Liver (tissue), 9 donors: ENCODE data around the gene STX16. TPM values are rescaled to one million over a fixed set of nuclear protein-coding genes. Genes with fewer than 3 reads are reported as not detected.

Experiments used
- DNase-seq: peaks from one replicate; pipeline ENCODE4 v3.0.0-alpha.2; 2017; ENCODE audit warnings: low spot score
- H3K27ac ChIP-seq, 2 donors: one replicate each; pipeline ENCODE4 v1.7.0; 2013; ENCODE audit warnings: inconsistent platforms in 2 of 2, low read length in 2 of 2, control low read depth in 1 of 2, low read depth in 1 of 2, mild to moderate bottlenecking in 1 of 2
- H3K27me3 ChIP-seq, 4 donors: one replicate each; pipeline versions ENCODE4 v1.6.1 to v1.7.0; 2013; ENCODE audit warnings: low read length in 3 of 4, inconsistent platforms in 1 of 4, mild to moderate bottlenecking in 1 of 4, moderate library complexity in 1 of 4; ENCODE audit not compliant: control insufficient read depth in 4 of 4, insufficient read depth in 4 of 4
- H3K36me3 ChIP-seq, 4 donors: one replicate each; pipeline versions ENCODE4 v1.6.1 to v1.7.0; 2013; ENCODE audit warnings: low read length in 3 of 4, mild to moderate bottlenecking in 3 of 4, low read depth in 1 of 4, moderate library complexity in 1 of 4; ENCODE audit not compliant: control insufficient read depth in 4 of 4, insufficient read depth in 3 of 4
- H3K4me1 ChIP-seq, 4 donors: one replicate each; pipeline versions ENCODE4 v1.6.1 to v1.7.0; 2013; ENCODE audit warnings: low read length in 3 of 4, mild to moderate bottlenecking in 3 of 4, moderate library complexity in 1 of 4; ENCODE audit not compliant: control insufficient read depth in 4 of 4, insufficient read depth in 4 of 4
- H3K4me3 ChIP-seq, 3 donors: one replicate each; pipeline versions ENCODE4 v1.6.1 to v1.7.0; 2013; ENCODE audit warnings: low read length in 3 of 3, control low read depth in 1 of 3, low read depth in 1 of 3, mild to moderate bottlenecking in 1 of 3
- H3K9ac ChIP-seq, 2 donors: one replicate each; pipeline ENCODE4 v1.7.0; 2013; ENCODE audit warnings: low read length in 2 of 2, mild to moderate bottlenecking in 2 of 2, moderate library complexity in 2 of 2, control low read depth in 1 of 2, low read depth in 1 of 2
- H3K9me3 ChIP-seq, 4 donors: one replicate each; pipeline versions ENCODE4 v1.6.1 to v1.7.0; 2013; ENCODE audit warnings: low read length in 3 of 4; ENCODE audit not compliant: control insufficient read depth in 4 of 4
- FOXA2 ChIP-seq: IDR thresholded peaks from 2 replicates; pipeline ENCODE4 v1.6.1; 2016; ENCODE audit warnings: antibody characterized with exemption
- GABPA ChIP-seq, 2 donors: IDR thresholded peaks in 1 of 2; conservative IDR thresholded peaks in 1 of 2; 2 replicates each; pipeline ENCODE4 v1.6.1; 2016; ENCODE audit warnings: antibody characterized with exemption in 2 of 2, mild to moderate bottlenecking in 1 of 2, moderate library complexity in 1 of 2
- HNF4A ChIP-seq, 2 donors: conservative IDR thresholded peaks; 2 replicates each; pipeline ENCODE4 v1.6.1; 2016; ENCODE audit warnings: antibody characterized with exemption in 2 of 2, mild to moderate bottlenecking in 2 of 2
- HNF4G ChIP-seq: IDR thresholded peaks from 2 replicates; pipeline ENCODE4 v1.6.1; 2016; ENCODE audit warnings: antibody characterized with exemption
- JUND ChIP-seq, 2 donors: IDR thresholded peaks; 2 replicates each; pipeline ENCODE4 v1.6.1; 2016; ENCODE audit warnings: antibody characterized with exemption in 2 of 2
- NR2F2 ChIP-seq: IDR thresholded peaks from 2 replicates; pipeline ENCODE4 v1.6.1; 2016; ENCODE audit warnings: antibody characterized with exemption
- RAD21 ChIP-seq, 2 donors: IDR thresholded peaks; 2 replicates each; pipeline ENCODE4 v1.6.1; 2016; ENCODE audit warnings: antibody characterized with exemption in 2 of 2, mild to moderate bottlenecking in 2 of 2
- REST ChIP-seq: IDR thresholded peaks from 2 replicates; pipeline ENCODE4 v1.6.1; 2016; ENCODE audit warnings: antibody characterized with exemption, mild to moderate bottlenecking
- RXRA ChIP-seq, 2 donors: IDR thresholded peaks; 2 replicates each; pipeline ENCODE4 v1.6.1; 2017 to 2018; ENCODE audit warnings: antibody characterized with exemption in 2 of 2, mild to moderate bottlenecking in 1 of 2
- SP1 ChIP-seq: IDR thresholded peaks from 2 replicates; pipeline ENCODE4 v1.6.1; 2018; ENCODE audit warnings: antibody characterized with exemption, mild to moderate bottlenecking
- TAF1 ChIP-seq: conservative IDR thresholded peaks from 2 replicates; pipeline ENCODE4 v1.6.1; 2016; ENCODE audit warnings: antibody characterized with exemption, mild to moderate bottlenecking
- ZBTB33 ChIP-seq: IDR thresholded peaks from 2 replicates; pipeline ENCODE4 v1.6.1; 2016; ENCODE audit warnings: antibody characterized with exemption
- WGBS: extraction: QIAGEN DNeasy Blood & Tissue Kit; methylation state at CpG from one replicate; pipeline ENCODE4 v1.1.7; 2013; 5-methylcytosine and 5-hydroxymethylcytosine counted together
- polyA plus RNA-seq, 2 donors: library from polyadenylated mRNA; stranded (reverse) in 1 of 2; unstranded in 1 of 2; fragments of 200-250 nt in 1 of 2; fragments of >200 nt in 1 of 2; fragmentation: Nextera tagmentation in 1 of 2; extraction: Ambion mirVana in 1 of 2; gene quantifications; one replicate each; pipeline versions ENCODE4 v1.2.1 to v1.2.3, GENCODE V29; 2013 to 2015
- total RNA-seq, 2 donors: library from RNA; depleted of rRNA; stranded (reverse); fragments of >200 nt; gene quantifications; one replicate each; pipeline ENCODE4 v1.2.3, GENCODE V29; 2014
- TF ChIP-seq, protein P1 (sequence below): fragments of 150-350 bp; IDR thresholded peaks from 2 replicates; pipeline ENCODE4 v1.5.1; 2017; ENCODE audit warnings: improper control_type of control experiment, low read depth, low read length; ENCODE audit not compliant: missing input control
- TF ChIP-seq, protein P2 (sequence below): IDR thresholded peaks from 2 replicates; pipeline ENCODE4 v1.6.1; 2016; ENCODE audit warnings: antibody characterized with exemption
- donor health status: healthy.
- donor health status: healthy.
- donor health status: healthy.
- donor health status: healthy.
- donor health status: healthy.

Gene STX16
- total and polyA plus RNA-seq, 4 donors, result 8.5 to 32.5 (median 16.6) TPM

DNA sequence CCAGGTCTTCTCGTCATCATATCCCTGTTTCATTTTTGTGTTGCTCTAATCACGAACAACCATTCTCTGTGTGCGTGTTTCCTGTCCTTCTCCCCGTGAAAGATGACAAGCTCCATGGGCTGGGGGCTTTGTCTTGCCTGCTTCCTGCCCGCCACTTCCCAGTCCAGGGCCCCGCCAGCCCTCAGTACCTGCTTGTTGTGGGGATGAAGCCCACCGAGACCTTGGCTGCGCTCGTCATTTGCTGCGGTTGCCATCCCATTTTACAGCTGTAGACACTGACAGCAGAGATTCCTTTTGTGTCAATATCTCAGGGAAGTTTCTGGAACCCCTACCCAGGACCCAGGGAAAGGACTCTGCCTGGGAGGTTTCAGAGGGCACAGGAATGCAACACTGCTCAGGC, 40.3 kb upstream of the STX16 start:
- 91% methylated on average over 10 of the region's 10 CpGs for WGBS
- no peak for DNase-seq
- no peak overlapping the region for H3K27ac ChIP-seq
- peaks cover 0 to 2% (median 0%) of the 10 kb centered on the region in 4 donors for H3K4me1 ChIP-seq
- H3K36me3 ChIP-seq, result no peaks in the 10 kb centered on the region
- no peak overlapping the region for H3K9ac ChIP-seq
- TF ChIP-seq, protein P1, sequence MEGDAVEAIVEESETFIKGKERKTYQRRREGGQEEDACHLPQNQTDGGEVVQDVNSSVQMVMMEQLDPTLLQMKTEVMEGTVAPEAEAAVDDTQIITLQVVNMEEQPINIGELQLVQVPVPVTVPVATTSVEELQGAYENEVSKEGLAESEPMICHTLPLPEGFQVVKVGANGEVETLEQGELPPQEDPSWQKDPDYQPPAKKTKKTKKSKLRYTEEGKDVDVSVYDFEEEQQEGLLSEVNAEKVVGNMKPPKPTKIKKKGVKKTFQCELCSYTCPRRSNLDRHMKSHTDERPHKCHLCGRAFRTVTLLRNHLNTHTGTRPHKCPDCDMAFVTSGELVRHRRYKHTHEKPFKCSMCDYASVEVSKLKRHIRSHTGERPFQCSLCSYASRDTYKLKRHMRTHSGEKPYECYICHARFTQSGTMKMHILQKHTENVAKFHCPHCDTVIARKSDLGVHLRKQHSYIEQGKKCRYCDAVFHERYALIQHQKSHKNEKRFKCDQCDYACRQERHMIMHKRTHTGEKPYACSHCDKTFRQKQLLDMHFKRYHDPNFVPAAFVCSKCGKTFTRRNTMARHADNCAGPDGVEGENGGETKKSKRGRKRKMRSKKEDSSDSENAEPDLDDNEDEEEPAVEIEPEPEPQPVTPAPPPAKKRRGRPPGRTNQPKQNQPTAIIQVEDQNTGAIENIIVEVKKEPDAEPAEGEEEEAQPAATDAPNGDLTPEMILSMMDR, result no peak
- no peak for TF ChIP-seq JUND (IDR thresholded peaks at IDR 0.05)
- no peak for TF ChIP-seq HNF4A (conservative IDR thresholded peaks at IDR 0.05)
- no peak for TF ChIP-seq ZBTB33
- TF ChIP-seq RXRA (IDR thresholded peaks at IDR 0.05), result no peak
- TF ChIP-seq REST, result no peak
- TF ChIP-seq HNF4G, result no peak
- TF ChIP-seq SP1, result no peak
- no peaks in the 10 kb centered on the region for H3K27me3 ChIP-seq
- no peaks in the 10 kb centered on the region for H3K9me3 ChIP-seq
- H3K4me3 ChIP-seq, result no peak overlapping the region

DNA sequence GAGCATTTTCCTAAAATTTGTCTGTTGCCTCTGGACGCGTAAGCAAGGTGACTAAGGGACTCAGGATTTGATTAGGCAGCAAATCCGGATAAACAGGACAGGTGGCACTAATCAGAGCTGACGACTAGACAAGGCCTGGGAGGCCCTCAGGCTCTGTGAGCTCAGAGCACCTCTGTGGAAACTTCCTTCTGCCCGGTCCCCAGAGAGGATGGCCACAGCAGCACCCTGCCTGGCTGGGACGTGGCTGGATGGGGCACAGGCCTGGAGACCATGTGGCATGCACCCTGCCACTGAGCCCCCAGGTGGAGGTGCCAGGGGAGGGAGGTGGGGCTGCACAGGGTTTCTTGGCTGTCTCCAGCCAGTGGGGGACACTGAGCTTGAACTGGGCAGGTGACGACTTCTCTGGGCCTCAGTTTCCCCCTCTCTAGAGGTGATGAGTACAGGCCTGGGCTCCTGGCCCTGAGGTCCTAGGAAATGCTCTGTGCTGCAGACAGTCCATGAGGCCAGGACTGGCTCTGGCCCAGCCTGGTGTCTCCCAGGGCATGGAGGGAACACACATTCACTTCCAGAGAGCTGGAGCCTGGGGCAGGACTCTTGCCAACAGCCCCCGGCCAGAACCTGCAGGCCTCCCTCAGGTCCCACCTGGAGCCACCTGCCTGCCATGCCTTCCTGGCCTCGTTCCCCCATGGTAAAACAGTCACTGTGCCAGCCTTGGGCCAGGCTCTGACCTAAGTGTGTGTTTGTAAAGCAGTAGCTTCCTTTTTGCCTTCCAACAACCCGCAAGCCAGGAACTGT, 39.6 kb upstream of the STX16 start:
- Histone ChIP-seq H3K4me3 (no peak overlapping the region), H3K36me3 (no peaks in the 10 kb centered on the region), H3K27ac (no peak overlapping the region), H3K9ac (no peak overlapping the region), H3K9me3 (no peaks in the 10 kb centered on the region), H3K4me1 (peaks cover 0 to 2% (median 0%) of the 10 kb centered on the region in 4 donors), H3K27me3 (no peaks in the 10 kb centered on the region)
- 76% methylated on average over 10 of the region's 10 CpGs for WGBS
- DNase-seq, result no peak
- no peak for TF ChIP-seq RXRA (IDR thresholded peaks at IDR 0.05)
- no peak for TF ChIP-seq GABPA (IDR thresholded peaks at IDR 0.05 in 1 of 2, conservative IDR thresholded peaks at IDR 0.05 in 1 of 2)
- TF ChIP-seq FOXA2, result no peak
- no peak for TF ChIP-seq TAF1
- no peak for TF ChIP-seq HNF4G
- TF ChIP-seq ZBTB33, result no peak
- TF ChIP-seq, protein P1, result no peak
- no peak for TF ChIP-seq RAD21 (IDR thresholded peaks at IDR 0.05)
- no peak for TF ChIP-seq SP1
- no peak for TF ChIP-seq NR2F2
- TF ChIP-seq, protein P2, sequence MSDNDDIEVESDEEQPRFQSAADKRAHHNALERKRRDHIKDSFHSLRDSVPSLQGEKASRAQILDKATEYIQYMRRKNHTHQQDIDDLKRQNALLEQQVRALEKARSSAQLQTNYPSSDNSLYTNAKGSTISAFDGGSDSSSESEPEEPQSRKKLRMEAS, result no peak
